Measurements from ENCODE around the gene SERPINA9.

DNA sequence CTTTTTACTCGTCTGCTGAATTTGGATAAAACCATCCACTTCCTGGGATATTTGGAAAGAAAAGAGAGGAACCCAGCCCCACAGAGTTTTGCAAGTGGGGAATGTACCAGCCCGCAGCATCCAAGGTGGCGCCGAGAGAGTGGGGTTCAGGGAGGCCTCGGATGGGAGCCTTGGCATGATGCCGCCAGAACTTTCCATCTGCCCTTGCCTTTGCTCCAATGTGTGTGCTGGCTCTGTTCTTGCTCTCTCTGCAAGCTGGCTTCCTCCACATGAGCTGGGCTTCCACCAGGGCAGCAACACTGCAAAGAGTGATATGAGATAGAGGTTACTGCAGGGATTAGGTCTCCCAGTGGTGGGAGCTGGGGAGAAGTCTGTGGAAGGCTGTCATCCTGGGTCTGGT, 39.9 kb upstream of the SERPINA9 start:
- TF ChIP-seq POLR2AphosphoS5 (IDR thresholded peaks at IDR 0.05) (no peak), POLR2A (IDR thresholded peaks at IDR 0.05) (no peak)
- TF ChIP-seq, protein P1, sequence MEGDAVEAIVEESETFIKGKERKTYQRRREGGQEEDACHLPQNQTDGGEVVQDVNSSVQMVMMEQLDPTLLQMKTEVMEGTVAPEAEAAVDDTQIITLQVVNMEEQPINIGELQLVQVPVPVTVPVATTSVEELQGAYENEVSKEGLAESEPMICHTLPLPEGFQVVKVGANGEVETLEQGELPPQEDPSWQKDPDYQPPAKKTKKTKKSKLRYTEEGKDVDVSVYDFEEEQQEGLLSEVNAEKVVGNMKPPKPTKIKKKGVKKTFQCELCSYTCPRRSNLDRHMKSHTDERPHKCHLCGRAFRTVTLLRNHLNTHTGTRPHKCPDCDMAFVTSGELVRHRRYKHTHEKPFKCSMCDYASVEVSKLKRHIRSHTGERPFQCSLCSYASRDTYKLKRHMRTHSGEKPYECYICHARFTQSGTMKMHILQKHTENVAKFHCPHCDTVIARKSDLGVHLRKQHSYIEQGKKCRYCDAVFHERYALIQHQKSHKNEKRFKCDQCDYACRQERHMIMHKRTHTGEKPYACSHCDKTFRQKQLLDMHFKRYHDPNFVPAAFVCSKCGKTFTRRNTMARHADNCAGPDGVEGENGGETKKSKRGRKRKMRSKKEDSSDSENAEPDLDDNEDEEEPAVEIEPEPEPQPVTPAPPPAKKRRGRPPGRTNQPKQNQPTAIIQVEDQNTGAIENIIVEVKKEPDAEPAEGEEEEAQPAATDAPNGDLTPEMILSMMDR (IDR thresholded peaks at IDR 0.05) = no peak
